GM12878 (cell line): ENCODE results near the gene ABL2. TPM values are rescaled to one million over a fixed set of nuclear protein-coding genes. Genes with fewer than 3 reads are reported as not detected.

Experiments used
- ATAC-seq: fragments of 200-7000 bp; cut with Tn5 transposase; 3 replicates; pipeline ENCODE4 v1.9.1; 2020; ENCODE audit warnings: mild to moderate bottlenecking, moderate library complexity
- BruUV-seq: library from RNA; stranded (reverse); fragments of 400-500 nt; replicated peaks from 2 replicates; lab custom pipeline; 2021; lab: Mats Ljungman, UMichigan
- CTCF ChIA-PET: fragments of 300-600 bp; sonication (Branson Sonifier 250); formaldehyde crosslinking; extraction: SDS; loops from one replicate; lab custom pipeline; 2021; ENCODE audit warnings: inconsistent platforms; lab: Yijun Ruan, JAX
- POLR2A ChIA-PET: fragments of 350-600 bp; formaldehyde crosslinking; extraction: SDS; loops from one replicate; lab custom pipeline; 2021; ENCODE audit warnings: inconsistent platforms; lab: Charles Lee
- RAD21 ChIA-PET: fragments of 300-600 bp; sonication (Branson Sonifier 250); formaldehyde crosslinking; loops from one replicate; lab custom pipeline; 2023; ENCODE audit warnings: antibody characterized with exemption; ENCODE audit not compliant: unreplicated experiment; lab: Charles Lee
- SMC1A ChIA-PET: fragments of 300-600 bp; sonication (Branson Sonifier 250); formaldehyde crosslinking; loops from one replicate; lab custom pipeline; 2023; ENCODE audit not compliant: unreplicated experiment, uncharacterized antibody; lab: Charles Lee
- DNase-seq: peaks from one replicate; pipeline ENCODE4 v3.0.0-alpha.2; 2011; ENCODE audit warnings: low read depth, low spot score
- FAIRE-seq: peaks from 3 replicates; lab custom pipeline; 2011; peaks lifted over from hg19 to GRCh38; lab: Jason Lieb, UNC
- H2AFZ ChIP-seq: 2 replicates; pipeline ENCODE4 v1.6.0; 2011; ENCODE audit warnings: low read depth, low read length, control low read depth; ENCODE audit not compliant: control insufficient read depth
- H3K27ac ChIP-seq: 2 replicates; pipeline ENCODE4 v1.5.1; 2011; ENCODE audit warnings: control low read depth; ENCODE audit not compliant: control insufficient read depth, insufficient read depth
- H3K27me3 ChIP-seq, 2 experiments: replicated peaks in 1 of 2; 2 replicates each; pipeline versions ENCODE4 v1.6.0 to v1.6.1; 2011; ENCODE audit warnings: low read length in 1 of 2; ENCODE audit not compliant: control insufficient read depth in 2 of 2, insufficient read depth in 2 of 2
- H3K36me3 ChIP-seq, 2 experiments: 2 replicates each; pipeline ENCODE4 v1.5.1; 2011; ENCODE audit warnings: low read length in 1 of 2; ENCODE audit not compliant: control insufficient read depth in 2 of 2, insufficient read depth in 2 of 2
- H3K4me1 ChIP-seq: 2 replicates; pipeline ENCODE4 v1.6.1; 2011; ENCODE audit warnings: mild to moderate bottlenecking, low read length, moderate library complexity, mixed read lengths; ENCODE audit not compliant: control insufficient read depth, insufficient read depth
- H3K4me2 ChIP-seq: 2 replicates; pipeline ENCODE4 v1.6.0; 2011; ENCODE audit warnings: control low read depth; ENCODE audit not compliant: control insufficient read depth, insufficient read depth
- H3K4me3 ChIP-seq: fragments of 200-600 bp; sonication (generic); 2 replicates; pipeline ENCODE4 v1.5.1; 2016
- H3K79me2 ChIP-seq: 2 replicates; pipeline ENCODE4 v1.6.0; 2011; ENCODE audit warnings: low read length; ENCODE audit not compliant: control insufficient read depth, insufficient read depth
- H3K9ac ChIP-seq: 2 replicates; pipeline ENCODE4 v1.8.0; 2011; ENCODE audit warnings: low read length, control low read depth, mixed read lengths; ENCODE audit not compliant: control insufficient read depth, insufficient read depth
- H3K9me3 ChIP-seq: replicated peaks from 3 replicates; pipeline ENCODE4 v1.5.1; 2011; ENCODE audit warnings: mild to moderate bottlenecking, low read length; ENCODE audit not compliant: control insufficient read depth, insufficient read depth
- H4K20me1 ChIP-seq: 2 replicates; pipeline ENCODE4 v1.6.0; 2011; ENCODE audit not compliant: control insufficient read depth, insufficient read depth
- ASH2L ChIP-seq: fragments of 300-600, 200-600 bp; sonication (generic); IDR thresholded peaks from 2 replicates; pipeline ENCODE4 v1.6.1; 2017; ENCODE audit warnings: low read depth, mild to moderate bottlenecking, borderline replicate concordance
- BACH1 ChIP-seq: fragments of 450-650 bp; IDR thresholded peaks from 2 replicates; pipeline ENCODE4 v1.6.1; 2017; ENCODE audit warnings: mild to moderate bottlenecking, borderline replicate concordance
- CREM ChIP-seq: IDR thresholded peaks from 2 replicates; pipeline ENCODE4 v1.6.1; 2014; ENCODE audit warnings: antibody characterized with exemption, low read depth
- ESRRA ChIP-seq: IDR thresholded peaks from 2 replicates; pipeline ENCODE4 v1.6.1; 2012; ENCODE audit warnings: mild to moderate bottlenecking, low read length, improper control_type of control experiment
- LARP7 ChIP-seq: fragments of 450-650 bp; IDR thresholded peaks from 2 replicates; pipeline ENCODE4 v1.6.1; 2017; ENCODE audit warnings: mild to moderate bottlenecking
- MYC ChIP-seq: IDR thresholded peaks from 2 replicates; pipeline ENCODE4 v1.6.1; 2011; ENCODE audit warnings: mild to moderate bottlenecking, low read length, moderate library complexity, inconsistent platforms; ENCODE audit not compliant: insufficient read depth, insufficient replicate concordance, insufficient read length, severe bottlenecking
- NBN ChIP-seq: fragments of 450-650 bp; IDR thresholded peaks from 2 replicates; pipeline ENCODE4 v1.6.1; 2016
- PAX8 ChIP-seq: fragments of 450-650 bp; IDR thresholded peaks from 2 replicates; pipeline ENCODE4 v1.6.1; 2017; ENCODE audit warnings: mild to moderate bottlenecking, moderate library complexity
- POLR2AphosphoS5 ChIP-seq: IDR thresholded peaks from 2 replicates; pipeline ENCODE4 v1.6.1; 2011; ENCODE audit warnings: mild to moderate bottlenecking, low read length, inconsistent platforms
- RBBP5 ChIP-seq: fragments of 200-600 bp; sonication (generic); conservative IDR thresholded peaks from 2 replicates; pipeline ENCODE4 v1.6.1; 2016
- SKIL ChIP-seq: fragments of 450-650 bp; IDR thresholded peaks from 2 replicates; pipeline ENCODE4 v1.6.1; 2017; ENCODE audit warnings: mild to moderate bottlenecking, low read depth, inconsistent platforms; ENCODE audit not compliant: poor library complexity, severe bottlenecking
- SMAD1 ChIP-seq: fragments of 450-650 bp; IDR thresholded peaks from 2 replicates; pipeline ENCODE4 v1.6.1; 2018; ENCODE audit warnings: mild to moderate bottlenecking, low read depth; ENCODE audit not compliant: partially characterized antibody
- SP1 ChIP-seq: IDR thresholded peaks from one replicate; pipeline ENCODE4 v1.6.1; 2011; ENCODE audit warnings: low read depth, low read length
- SRF ChIP-seq, 2 experiments: IDR thresholded peaks; 2 replicates each; pipeline ENCODE4 v1.6.1; 2011; ENCODE audit warnings: low read depth in 2 of 2, low read length in 2 of 2, mild to moderate bottlenecking in 1 of 2, moderate library complexity in 1 of 2
- TCF7 ChIP-seq: IDR thresholded peaks from 2 replicates; pipeline ENCODE4 v1.6.1; 2014; ENCODE audit warnings: antibody characterized with exemption, borderline replicate concordance
- ZBED1 ChIP-seq: IDR thresholded peaks from 2 replicates; pipeline ENCODE4 v1.6.1; 2016; ENCODE audit warnings: borderline replicate concordance
- ZNF622 ChIP-seq: fragments of 450-650 bp; IDR thresholded peaks from 2 replicates; pipeline ENCODE4 v1.6.1; 2017; ENCODE audit warnings: mild to moderate bottlenecking, inconsistent platforms
- ZZZ3 ChIP-seq: IDR thresholded peaks from 2 replicates; pipeline ENCODE4 v1.6.1; 2011; ENCODE audit warnings: low read depth; ENCODE audit not compliant: control insufficient read depth, insufficient read length
- WGBS: methylation state at CpG from one replicate; pipeline ENCODE4 v1.1.6; 2016; ENCODE audit warnings: low lambda C conversion rate; ENCODE audit not compliant: insufficient replicate concordance, insufficient coverage; ENCODE audit errors: missing lambda C conversion rate; 5-methylcytosine and 5-hydroxymethylcytosine counted together
- in situ Hi-C: fragments of 300-500 bp; cut with MboI; formaldehyde crosslinking; loops from 9 replicates; pipeline ENCODE4 v1.14.3; 2018; ENCODE audit warnings: mixed read lengths
- intact Hi-C: fragments of 100-400 bp; cut with micrococcal nuclease; formaldehyde crosslinking; loops from one replicate; pipeline ENCODE4 v1.14.2; 2022; ENCODE audit not compliant: unreplicated experiment
- polyA plus RNA-seq, 11 experiments: library from polyadenylated mRNA; depleted of rRNA in 4 of 11; unstranded in 6 of 11; stranded (reverse) in 5 of 11; fragments of >200 nt; fragmentation: Nextera tagmentation in 4 of 11; fragmentation: Illumina TruSeq in 1 of 11; extraction: Ambion mirVana in 4 of 11; extraction: Trizol in 1 of 11; gene quantifications; 1 replicate in 1 of 11; 2 replicates in 10 of 11; pipeline versions ENCODE4 v1.2.1 to v1.2.3, GENCODE V29; 2011 to 2016; ENCODE audit warnings: inconsistent platforms in 2 of 11, missing spikeins in 2 of 11, low read depth in 1 of 11
- total RNA-seq, 4 experiments: library from RNA; depleted of rRNA in 3 of 4; stranded (reverse); fragments of >200 nt in 3 of 4; fragmentation: Illumina TruSeq in 1 of 4; extraction: Trizol in 1 of 4; gene quantifications; 2 replicates each; pipeline versions ENCODE4 v1.2.1 to v1.2.3, GENCODE V29; 2013 to 2021

ABL2 gene
- total and polyA plus RNA-seq, 10 of the 15 experiments (the other 5 are each of a cell fraction or from before 2014, with no cell fraction given): 0.57 to 9.4 (median 3.6) TPM

- DNase-seq (no peak), FAIRE-seq (no peak), ATAC-seq (no peak)
- no peak overlapping the region for H3K9ac ChIP-seq
- peaks cover 3% of the 10 kb centered on the region for H3K79me2 ChIP-seq
- POLR2A ChIA-PET: interaction anchor here (0.7 kb wide), 1 partner anchor 15 kb away, joined by 3 read pairs; no protein-coding TSS in a partner anchor
- no peak overlapping the region for H3K27ac ChIP-seq
- WGBS: 56% methylated on average over 5 of the region's 5 CpGs
- intact Hi-C loops: no loop called here
- no peaks in the 10 kb centered on the region for H4K20me1 ChIP-seq
- SMC1A ChIA-PET: interaction anchor here (0.9 to 1.4 kb wide), 2 partner anchors 12 to 147 kb away, joined by 3 read pairs; no protein-coding TSS in a partner anchor
- TF ChIP-seq ZBED1 (no peak), SP1 (no peak), BACH1 (no peak), RBBP5 (no peak), ZNF622 (no peak), SMAD1 (no peak), ASH2L (no peak), ESRRA (no peak), CREM (no peak), MYC (no peak), ZZZ3 (no peak), POLR2AphosphoS5 (no peak), PAX8 (no peak), LARP7 (no peak), NBN (no peak), SKIL (no peak), TCF7 (no peak), SRF (IDR thresholded peaks at IDR 0.05; ENCODE audit: low read depth in 2 of 2, low read length in 2 of 2) (no peak)
- peak overlapping the region; percentile 88; the same call in 1 of the 2 replicates for H3K4me3 ChIP-seq
- in situ Hi-C loops: no loop called here
- no peaks in the 10 kb centered on the region for H3K9me3 ChIP-seq
- BruUV-seq: no TSS peak
- CTCF ChIA-PET: interaction anchor here (0.8 kb wide), 1 partner anchor 143 kb away, joined by 3 read pairs; no protein-coding TSS in a partner anchor
- RAD21 ChIA-PET: interaction anchor here (0.6 kb wide), 1 partner anchor 150 kb away, joined by 3 read pairs; no protein-coding TSS in a partner anchor
- H2AFZ ChIP-seq: peak overlapping the region; percentile 87
- peak overlapping the region; percentile 83; the same call in 1 of the 2 replicates for H3K4me2 ChIP-seq
- H3K4me1 ChIP-seq: no peaks in the 10 kb centered on the region
- no peaks in the 10 kb centered on the region for H3K36me3 ChIP-seq
- H3K27me3 ChIP-seq: no peaks in the 10 kb centered on the region
Observed at GRCh38 chr1:179230251-179230650, 774 bp upstream of the ABL2 start.
